ENCODE data around the gene UGT1A8.

GRCh38 chr2:233684640-233685039, 67.2 kb downstream of the UGT1A8 start:
- TF ChIP-seq, protein P1, sequence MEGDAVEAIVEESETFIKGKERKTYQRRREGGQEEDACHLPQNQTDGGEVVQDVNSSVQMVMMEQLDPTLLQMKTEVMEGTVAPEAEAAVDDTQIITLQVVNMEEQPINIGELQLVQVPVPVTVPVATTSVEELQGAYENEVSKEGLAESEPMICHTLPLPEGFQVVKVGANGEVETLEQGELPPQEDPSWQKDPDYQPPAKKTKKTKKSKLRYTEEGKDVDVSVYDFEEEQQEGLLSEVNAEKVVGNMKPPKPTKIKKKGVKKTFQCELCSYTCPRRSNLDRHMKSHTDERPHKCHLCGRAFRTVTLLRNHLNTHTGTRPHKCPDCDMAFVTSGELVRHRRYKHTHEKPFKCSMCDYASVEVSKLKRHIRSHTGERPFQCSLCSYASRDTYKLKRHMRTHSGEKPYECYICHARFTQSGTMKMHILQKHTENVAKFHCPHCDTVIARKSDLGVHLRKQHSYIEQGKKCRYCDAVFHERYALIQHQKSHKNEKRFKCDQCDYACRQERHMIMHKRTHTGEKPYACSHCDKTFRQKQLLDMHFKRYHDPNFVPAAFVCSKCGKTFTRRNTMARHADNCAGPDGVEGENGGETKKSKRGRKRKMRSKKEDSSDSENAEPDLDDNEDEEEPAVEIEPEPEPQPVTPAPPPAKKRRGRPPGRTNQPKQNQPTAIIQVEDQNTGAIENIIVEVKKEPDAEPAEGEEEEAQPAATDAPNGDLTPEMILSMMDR (IDR thresholded peaks at IDR 0.05) = no peak
- TF ChIP-seq USF2 (IDR thresholded peaks at IDR 0.05) (no peak), POLR2A (IDR thresholded peaks at IDR 0.05; ENCODE audit: low read length) (no peak), RAD21 (conservative IDR thresholded peaks at IDR 0.05 in 1 of 2, IDR thresholded peaks at IDR 0.05 in 1 of 2) (no peak), MYC (IDR thresholded peaks at IDR 0.05; ENCODE audit: borderline replicate concordance, low read length) (no peak)

Data from A549 (cell line).